ENCODE results near the gene PRRX2.

- no peak for TF ChIP-seq POLR2A (IDR thresholded peaks at IDR 0.05)
- TF ChIP-seq, protein P1, sequence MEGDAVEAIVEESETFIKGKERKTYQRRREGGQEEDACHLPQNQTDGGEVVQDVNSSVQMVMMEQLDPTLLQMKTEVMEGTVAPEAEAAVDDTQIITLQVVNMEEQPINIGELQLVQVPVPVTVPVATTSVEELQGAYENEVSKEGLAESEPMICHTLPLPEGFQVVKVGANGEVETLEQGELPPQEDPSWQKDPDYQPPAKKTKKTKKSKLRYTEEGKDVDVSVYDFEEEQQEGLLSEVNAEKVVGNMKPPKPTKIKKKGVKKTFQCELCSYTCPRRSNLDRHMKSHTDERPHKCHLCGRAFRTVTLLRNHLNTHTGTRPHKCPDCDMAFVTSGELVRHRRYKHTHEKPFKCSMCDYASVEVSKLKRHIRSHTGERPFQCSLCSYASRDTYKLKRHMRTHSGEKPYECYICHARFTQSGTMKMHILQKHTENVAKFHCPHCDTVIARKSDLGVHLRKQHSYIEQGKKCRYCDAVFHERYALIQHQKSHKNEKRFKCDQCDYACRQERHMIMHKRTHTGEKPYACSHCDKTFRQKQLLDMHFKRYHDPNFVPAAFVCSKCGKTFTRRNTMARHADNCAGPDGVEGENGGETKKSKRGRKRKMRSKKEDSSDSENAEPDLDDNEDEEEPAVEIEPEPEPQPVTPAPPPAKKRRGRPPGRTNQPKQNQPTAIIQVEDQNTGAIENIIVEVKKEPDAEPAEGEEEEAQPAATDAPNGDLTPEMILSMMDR (IDR thresholded peaks at IDR 0.05 in 4 of 5, conservative IDR thresholded peaks at IDR 0.05 in 1 of 5): no peak
These were observed 43.3 kb downstream of the PRRX2 start for GRCh38 chr9:129708793-129709192.

Measured in gastrocnemius medialis (tissue), 4 donors.